GM12875 (cell line): ENCODE results near the gene FBXW7.
A peak's percentile ranks its signal among the peaks of the same experiment; 100 is the strongest.

ENCODE experiments used
- H3K4me3 ChIP-seq: one replicate; pipeline ENCODE4 v1.5.1; 2011; ENCODE audit warnings: low read depth, low read length, control low read depth
- CTCF ChIP-seq: IDR thresholded peaks from 2 replicates; pipeline ENCODE4 v1.5.1; 2011; ENCODE audit warnings: low read depth, mild to moderate bottlenecking, control low read depth, inconsistent platforms, low read length, moderate library complexity, borderline replicate concordance; ENCODE audit not compliant: insufficient read depth

FBXW7 gene

GRCh38 chr4:152351080-152351479 lies 184.8 kb downstream of the FBXW7 start:
- peak overlapping the region; percentile 35 for H3K4me3 ChIP-seq
- no peak for TF ChIP-seq CTCF

- no peak overlapping the region for H3K4me3 ChIP-seq
- peak; percentile 12; the same call in 1 of the 2 replicates for TF ChIP-seq CTCF
Observed at GRCh38 chr4:152348670-152349069, 187.2 kb downstream of the FBXW7 start.

- no peak overlapping the region for H3K4me3 ChIP-seq
- TF ChIP-seq CTCF: no peak
Observed at GRCh38 chr4:152346979-152347378, 188.9 kb downstream of the FBXW7 start.

DNA sequence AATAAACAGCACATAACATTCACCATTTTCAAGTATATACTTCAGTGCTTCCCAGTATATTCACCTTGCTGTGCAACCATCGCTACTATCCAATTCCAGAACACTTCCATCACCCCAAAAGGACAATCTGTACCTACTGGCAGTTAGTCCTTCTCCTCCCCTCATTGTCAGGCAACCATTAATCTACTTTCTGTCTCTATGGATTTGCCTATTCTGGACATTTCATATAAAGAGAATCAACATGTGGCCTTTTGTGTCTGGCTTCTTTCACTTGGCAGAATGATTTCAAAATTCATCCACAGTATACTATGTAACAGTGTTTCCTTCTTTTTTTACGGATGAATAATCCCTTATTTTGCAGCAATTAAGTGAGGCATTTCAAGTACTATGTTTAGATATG lies 189.4 kb downstream of the FBXW7 start:
- no peak overlapping the region for H3K4me3 ChIP-seq
- TF ChIP-seq CTCF: no peak

GRCh38 chr4:152344001-152344400 lies 191.9 kb downstream of the FBXW7 start:
- H3K4me3 ChIP-seq: no peak overlapping the region
- TF ChIP-seq CTCF: no peak

DNA sequence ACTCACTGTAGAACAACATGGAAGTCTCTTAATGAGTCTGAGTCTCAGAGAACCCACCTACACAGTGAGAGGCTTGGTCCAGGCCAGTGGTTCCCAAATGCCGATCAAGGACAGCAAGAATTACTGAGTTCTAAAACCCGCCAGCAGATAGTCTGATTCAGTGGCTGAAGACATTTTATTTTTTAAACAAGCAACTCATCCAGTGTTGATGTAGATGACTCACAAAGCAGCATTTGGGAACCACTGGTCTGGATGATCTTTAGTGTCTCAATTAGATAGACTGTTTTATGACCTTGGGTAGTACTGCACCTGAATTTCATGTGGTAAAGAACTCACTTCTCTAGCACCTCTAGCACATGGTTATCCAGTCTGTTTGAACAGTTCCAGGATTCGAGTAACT lies 193.6 kb downstream of the FBXW7 start:
- H3K4me3 ChIP-seq: no peak overlapping the region
- TF ChIP-seq CTCF: no peak

- no peak for TF ChIP-seq CTCF
Observed at GRCh38 chr4:152340818-152341217, 195.1 kb downstream of the FBXW7 start.

More at GRCh38 chr4:152340818-152341217, 195.1 kb downstream of the FBXW7 start:
- H3K4me3 ChIP-seq: no peak overlapping the region
